ENCODE measurements around the gene ACRV1. TPM values are rescaled to one million over a fixed set of nuclear protein-coding genes. Genes with fewer than 3 reads are reported as not detected.

Gene ACRV1
- total RNA-seq, 1 donor, result not detected

DNA sequence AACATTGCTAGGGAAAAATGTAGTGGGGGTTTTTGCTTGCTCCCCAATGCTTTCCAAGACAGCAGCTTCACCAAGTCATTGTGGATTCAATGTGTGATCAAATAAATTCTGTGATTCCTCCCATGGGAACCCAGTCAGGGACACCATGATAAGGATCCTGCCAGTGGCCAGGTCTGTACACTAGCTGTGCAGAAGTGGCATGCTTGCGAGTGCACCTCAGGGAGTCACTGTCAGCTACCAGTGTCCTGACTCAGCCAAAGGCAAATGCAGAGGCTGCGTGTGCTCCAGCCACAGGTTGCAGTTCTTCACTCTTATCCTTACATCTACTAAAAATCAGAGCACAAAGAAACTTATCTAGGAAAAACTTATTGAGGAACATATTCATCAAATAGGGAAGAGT, 9.4 kb upstream of the ACRV1 start:
- Histone ChIP-seq H3K9me3 (ENCODE audit: low read depth, low read length) (no peaks in the 10 kb centered on the region), H4K20me1 (ENCODE audit: insufficient read depth, low read length) (no peaks in the 10 kb centered on the region), H3K27me3 (ENCODE audit: insufficient read depth, low read length) (no peaks in the 10 kb centered on the region), H3K4me3 (ENCODE audit: insufficient read depth, low read length) (no peak overlapping the region), H2AFZ (ENCODE audit: low read length) (no peak overlapping the region), H3K79me2 (ENCODE audit: insufficient read depth, low read length) (no peaks in the 10 kb centered on the region), H3K4me1 (ENCODE audit: insufficient read depth, low read length) (no peaks in the 10 kb centered on the region), H3K27ac (ENCODE audit: low read depth, low read length) (no peak overlapping the region), H3K36me3 (ENCODE audit: insufficient read depth, low read length) (no peaks in the 10 kb centered on the region), H3K4me2 (ENCODE audit: insufficient read depth, low read length) (no peak overlapping the region)
- TF ChIP-seq, protein P1, sequence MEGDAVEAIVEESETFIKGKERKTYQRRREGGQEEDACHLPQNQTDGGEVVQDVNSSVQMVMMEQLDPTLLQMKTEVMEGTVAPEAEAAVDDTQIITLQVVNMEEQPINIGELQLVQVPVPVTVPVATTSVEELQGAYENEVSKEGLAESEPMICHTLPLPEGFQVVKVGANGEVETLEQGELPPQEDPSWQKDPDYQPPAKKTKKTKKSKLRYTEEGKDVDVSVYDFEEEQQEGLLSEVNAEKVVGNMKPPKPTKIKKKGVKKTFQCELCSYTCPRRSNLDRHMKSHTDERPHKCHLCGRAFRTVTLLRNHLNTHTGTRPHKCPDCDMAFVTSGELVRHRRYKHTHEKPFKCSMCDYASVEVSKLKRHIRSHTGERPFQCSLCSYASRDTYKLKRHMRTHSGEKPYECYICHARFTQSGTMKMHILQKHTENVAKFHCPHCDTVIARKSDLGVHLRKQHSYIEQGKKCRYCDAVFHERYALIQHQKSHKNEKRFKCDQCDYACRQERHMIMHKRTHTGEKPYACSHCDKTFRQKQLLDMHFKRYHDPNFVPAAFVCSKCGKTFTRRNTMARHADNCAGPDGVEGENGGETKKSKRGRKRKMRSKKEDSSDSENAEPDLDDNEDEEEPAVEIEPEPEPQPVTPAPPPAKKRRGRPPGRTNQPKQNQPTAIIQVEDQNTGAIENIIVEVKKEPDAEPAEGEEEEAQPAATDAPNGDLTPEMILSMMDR (IDR thresholded peaks at IDR 0.05; ENCODE audit: extremely low read depth, low read depth, low read length), result no peak
- no peak for DNase-seq (ENCODE audit: insufficient read length, low spot score, missing footprints)

DNA sequence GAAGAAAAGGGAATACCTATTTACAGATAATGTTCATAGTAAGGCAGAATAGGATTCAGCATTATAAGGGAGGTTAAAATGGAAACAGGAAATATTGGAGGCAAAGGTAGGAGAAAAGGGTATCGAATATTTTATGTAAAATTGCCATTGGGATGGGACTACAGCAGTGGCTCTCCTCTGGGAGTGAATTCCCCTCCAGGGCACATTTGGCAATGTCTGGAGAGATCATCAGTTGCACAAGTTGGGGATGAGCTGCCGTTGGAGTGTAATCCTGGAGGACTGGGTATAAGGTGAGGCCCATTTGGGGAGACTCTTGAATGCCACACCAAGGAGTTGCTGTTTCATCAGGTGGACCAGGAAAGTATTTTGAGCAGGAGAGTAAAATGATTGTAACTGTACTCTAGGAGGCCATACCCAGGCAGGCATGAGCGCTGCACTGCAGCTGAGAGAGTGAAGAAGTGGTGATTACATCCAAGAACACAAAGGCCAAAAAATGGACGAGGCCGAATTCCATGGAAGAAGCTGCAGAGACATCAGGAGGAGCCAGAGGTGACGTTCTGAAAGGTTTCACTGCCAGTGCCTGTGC, 8.7 kb upstream of the ACRV1 start:
- H3K36me3 ChIP-seq (ENCODE audit: insufficient read depth, low read length), result no peaks in the 10 kb centered on the region
- H2AFZ ChIP-seq (ENCODE audit: low read length), result no peak overlapping the region
- TF ChIP-seq, protein P1 (IDR thresholded peaks at IDR 0.05; ENCODE audit: extremely low read depth, low read depth, low read length), result no peak
- H3K27me3 ChIP-seq (ENCODE audit: insufficient read depth, low read length), result no peaks in the 10 kb centered on the region
- H4K20me1 ChIP-seq (ENCODE audit: insufficient read depth, low read length), result no peaks in the 10 kb centered on the region
- H3K4me1 ChIP-seq (ENCODE audit: insufficient read depth, low read length), result no peaks in the 10 kb centered on the region
- no peak overlapping the region for H3K4me3 ChIP-seq (ENCODE audit: insufficient read depth, low read length)
- H3K79me2 ChIP-seq (ENCODE audit: insufficient read depth, low read length), result no peaks in the 10 kb centered on the region
- H3K4me2 ChIP-seq (ENCODE audit: insufficient read depth, low read length), result no peak overlapping the region
- H3K27ac ChIP-seq (ENCODE audit: low read depth, low read length), result no peak overlapping the region
- no peak for DNase-seq (ENCODE audit: insufficient read length, low spot score, missing footprints)
- H3K9me3 ChIP-seq (ENCODE audit: low read depth, low read length), result no peaks in the 10 kb centered on the region

DNA sequence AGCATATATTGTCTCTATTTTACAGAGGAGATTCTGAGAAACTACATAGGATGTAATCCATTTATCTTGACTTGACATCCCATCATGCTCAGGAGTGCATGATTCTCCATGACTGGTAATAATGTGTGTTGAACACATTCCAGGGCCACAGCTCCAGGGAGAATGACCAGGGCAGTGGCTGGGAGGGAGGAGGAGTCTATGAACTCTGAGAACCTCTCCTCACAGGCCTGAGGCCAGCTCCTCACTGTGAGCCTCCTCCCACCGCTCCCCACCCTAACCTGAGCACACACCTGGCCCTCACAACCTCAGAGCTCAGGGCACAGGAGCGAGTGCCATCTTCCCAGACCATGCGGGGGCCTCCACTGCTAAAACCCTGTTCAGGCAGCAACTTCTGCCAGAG, 8.0 kb upstream of the ACRV1 start:
- no peak overlapping the region for H3K27ac ChIP-seq (ENCODE audit: low read depth, low read length)
- H3K79me2 ChIP-seq (ENCODE audit: insufficient read depth, low read length), result no peaks in the 10 kb centered on the region
- H3K4me3 ChIP-seq (ENCODE audit: insufficient read depth, low read length), result no peak overlapping the region
- H3K4me2 ChIP-seq (ENCODE audit: insufficient read depth, low read length), result no peak overlapping the region
- H4K20me1 ChIP-seq (ENCODE audit: insufficient read depth, low read length), result no peaks in the 10 kb centered on the region
- no peaks in the 10 kb centered on the region for H3K27me3 ChIP-seq (ENCODE audit: insufficient read depth, low read length)
- TF ChIP-seq, protein P1 (IDR thresholded peaks at IDR 0.05; ENCODE audit: extremely low read depth, low read depth, low read length), result no peak
- no peaks in the 10 kb centered on the region for H3K9me3 ChIP-seq (ENCODE audit: low read depth, low read length)
- no peak overlapping the region for H2AFZ ChIP-seq (ENCODE audit: low read length)
- H3K36me3 ChIP-seq (ENCODE audit: insufficient read depth, low read length), result no peaks in the 10 kb centered on the region
- no peaks in the 10 kb centered on the region for H3K4me1 ChIP-seq (ENCODE audit: insufficient read depth, low read length)
- DNase-seq (ENCODE audit: insufficient read length, low spot score, missing footprints), result no peak

DNA sequence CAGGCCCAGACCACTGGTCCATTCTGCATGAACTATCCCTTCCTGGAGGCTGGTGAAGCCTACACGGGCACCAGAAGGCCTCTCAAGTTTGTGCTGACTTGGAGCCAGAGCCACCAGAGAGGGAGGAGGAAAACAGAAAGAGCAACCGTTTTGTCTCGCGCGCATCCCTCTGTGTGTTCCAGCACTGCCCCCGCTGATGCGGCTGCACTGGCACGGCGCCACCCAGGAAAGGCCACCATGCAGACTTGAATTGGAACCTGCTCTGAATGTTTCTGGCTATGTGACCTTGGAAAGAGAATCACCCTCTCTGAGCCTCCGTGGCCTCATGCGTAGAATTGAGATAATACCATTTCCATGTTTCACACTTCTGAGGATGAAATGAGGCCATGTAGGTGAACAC, 7.4 kb upstream of the ACRV1 start:
- Histone ChIP-seq H3K27me3 (ENCODE audit: insufficient read depth, low read length) (no peaks in the 10 kb centered on the region), H3K27ac (ENCODE audit: low read depth, low read length) (no peak overlapping the region), H3K4me2 (ENCODE audit: insufficient read depth, low read length) (no peak overlapping the region), H3K79me2 (ENCODE audit: insufficient read depth, low read length) (no peaks in the 10 kb centered on the region), H3K4me1 (ENCODE audit: insufficient read depth, low read length) (no peaks in the 10 kb centered on the region), H3K36me3 (ENCODE audit: insufficient read depth, low read length) (no peaks in the 10 kb centered on the region), H2AFZ (ENCODE audit: low read length) (no peak overlapping the region), H3K4me3 (ENCODE audit: insufficient read depth, low read length) (no peak overlapping the region), H3K9me3 (ENCODE audit: low read depth, low read length) (no peaks in the 10 kb centered on the region), H4K20me1 (ENCODE audit: insufficient read depth, low read length) (no peaks in the 10 kb centered on the region)
- TF ChIP-seq, protein P1 (IDR thresholded peaks at IDR 0.05; ENCODE audit: extremely low read depth, low read depth, low read length), result no peak
- DNase-seq (ENCODE audit: insufficient read length, low spot score, missing footprints), result no peak

All from osteoblast (primary cell).